OCI-LY7 (cell line): ENCODE results near the gene TMEM266. TPM values are rescaled to one million over a fixed set of nuclear protein-coding genes. Genes with fewer than 3 reads are reported as not detected.

Experiments
- BruUV-seq: library from RNA; stranded (reverse); fragments of 400-500 nt; replicated peaks from 2 replicates; lab custom pipeline; 2021; lab: Mats Ljungman, UMichigan
- CTCF ChIA-PET: fragments of 300-600 bp; sonication (Branson Sonifier 250); formaldehyde crosslinking; loops from one replicate; lab custom pipeline; 2022; ENCODE audit warnings: antibody characterized with exemption; ENCODE audit not compliant: unreplicated experiment; lab: Charles Lee
- POLR2A ChIA-PET: fragments of 300-600 bp; sonication (Branson Sonifier 250); formaldehyde crosslinking; loops from one replicate; lab custom pipeline; 2022; ENCODE audit warnings: antibody characterized with exemption; lab: Charles Lee
- DNase-seq: peaks from one replicate; pipeline ENCODE4 v3.0.0-alpha.2; 2015; ENCODE audit warnings: low spot score
- H2AFZ ChIP-seq: fragments of 200-600 bp; sonication (generic), shearing (Covaris generic); 2 replicates; pipeline ENCODE4 v1.6.1; 2014; ENCODE audit warnings: mild to moderate bottlenecking, antibody characterized with exemption, low read length, moderate library complexity
- H3K27ac ChIP-seq: fragments of 200-600 bp; sonication (generic); 2 replicates; pipeline ENCODE4 v1.5.1; 2014; ENCODE audit warnings: mixed run types, low read depth, mild to moderate bottlenecking, moderate library complexity, low read length, inconsistent platforms; ENCODE audit not compliant: poor library complexity, severe bottlenecking
- H3K36me3 ChIP-seq: fragments of 200-600 bp; sonication (generic); 2 replicates; pipeline ENCODE4 v1.6.1; 2014; ENCODE audit warnings: mild to moderate bottlenecking, antibody characterized with exemption, low read length, moderate library complexity, mixed read lengths; ENCODE audit not compliant: insufficient read depth
- H3K4me1 ChIP-seq: fragments of 200-600 bp; sonication (generic); 2 replicates; pipeline ENCODE4 v1.5.1; 2014; ENCODE audit warnings: mild to moderate bottlenecking, low read length; ENCODE audit not compliant: insufficient read depth, poor library complexity, severe bottlenecking
- H3K4me2 ChIP-seq: fragments of 200-600 bp; sonication (generic); 2 replicates; pipeline ENCODE4 v1.6.1; 2014; ENCODE audit warnings: mild to moderate bottlenecking, low read length
- H3K4me3 ChIP-seq: fragments of 200-600 bp; sonication (generic); 2 replicates; pipeline ENCODE4 v1.5.1; 2014; ENCODE audit warnings: mild to moderate bottlenecking, low read depth, low read length; ENCODE audit not compliant: poor library complexity, severe bottlenecking
- H3K79me2 ChIP-seq: fragments of 200-600 bp; sonication (generic); 2 replicates; pipeline ENCODE4 v1.6.1; 2016; ENCODE audit warnings: low read depth, mild to moderate bottlenecking, low read length, moderate library complexity, mixed read lengths; ENCODE audit not compliant: insufficient read depth
- H3K9me2 ChIP-seq: fragments of 200-600 bp; sonication (generic); 2 replicates; pipeline ENCODE4 v1.6.1; 2016; ENCODE audit warnings: mild to moderate bottlenecking, low read length, mixed read lengths; ENCODE audit not compliant: insufficient read depth
- H3K9me3 ChIP-seq: fragments of 200-600 bp; sonication (generic); 2 replicates; pipeline ENCODE4 v1.6.1; 2014; ENCODE audit warnings: mild to moderate bottlenecking, mixed run types, low read length, mixed read lengths
- H4K20me1 ChIP-seq: fragments of 200-600 bp; sonication (generic); 2 replicates; pipeline ENCODE4 v1.6.1; 2014; ENCODE audit warnings: mild to moderate bottlenecking, antibody characterized with exemption, low read length, moderate library complexity, mixed read lengths; ENCODE audit not compliant: insufficient read depth
- EZH2phosphoT487 ChIP-seq: fragments of 200-600 bp; sonication (generic); IDR thresholded peaks from 2 replicates; pipeline ENCODE4 v1.6.1; 2018; ENCODE audit warnings: low read depth, borderline replicate concordance, mild to moderate bottlenecking, mixed run types, antibody characterized with exemption, low read length, moderate library complexity, mixed read lengths
- intact Hi-C: fragments of 100-400 bp; cut with micrococcal nuclease; formaldehyde crosslinking; loops from one replicate; pipeline ENCODE4 v1.10.0; 2022; ENCODE audit not compliant: unreplicated experiment
- total RNA-seq, 2 experiments: library from RNA; depleted of rRNA in 1 of 2; stranded (reverse); fragments of >200 nt in 1 of 2; shearing (Covaris generic) in 1 of 2; gene quantifications; 2 replicates each; pipeline ENCODE4 v1.2.3, GENCODE V29; 2014 to 2022
- TF ChIP-seq, protein P1 (sequence below): fragments of 200-600 bp; sonication (generic); conservative IDR thresholded peaks from 2 replicates; pipeline ENCODE4 v1.5.1; 2014; ENCODE audit warnings: mild to moderate bottlenecking, antibody characterized with exemption, low read length, moderate library complexity, mixed read lengths

Gene TMEM266
- total RNA-seq, 2 experiments from 2014 or later: not detected

GRCh38 chr15:76061700-76062099 lies 1.9 kb downstream of the TMEM266 start:
- no TSS peak for BruUV-seq
- CTCF ChIA-PET: interaction anchor here (0.5 kb wide), 1 partner anchor 724 kb away, joined by 3 read pairs; no protein-coding TSS in a partner anchor

DNA sequence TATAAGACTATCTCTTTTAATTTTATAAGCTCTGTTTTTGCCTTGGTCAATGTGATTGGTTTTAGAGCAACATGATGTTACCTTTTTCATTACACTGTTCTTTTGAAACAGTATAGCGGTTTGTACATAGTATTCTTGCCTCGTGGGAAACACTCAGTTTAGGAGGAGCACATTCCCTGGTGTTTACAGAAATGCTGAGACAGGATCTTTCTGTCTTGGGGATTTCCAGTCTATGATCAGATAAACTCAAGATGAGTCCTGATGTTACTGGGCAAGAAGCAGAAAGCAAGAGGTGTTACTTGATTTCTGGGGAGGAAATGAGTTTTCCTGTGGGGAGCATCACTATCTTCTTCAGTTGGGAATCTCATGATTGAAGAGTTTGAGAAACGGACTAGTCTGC lies 2.5 kb downstream of the TMEM266 start:
- intact Hi-C loops: no loop called here
- Histone ChIP-seq H3K79me2 (no peaks in the 10 kb centered on the region), H3K4me1 (peaks cover 3% of the 10 kb centered on the region), H3K36me3 (no peaks in the 10 kb centered on the region), H4K20me1 (no peaks in the 10 kb centered on the region), H3K9me3 (no peaks in the 10 kb centered on the region), H3K4me3 (no peak overlapping the region), H2AFZ (no peak overlapping the region), H3K27ac (no peak overlapping the region), H3K9me2 (no peaks in the 10 kb centered on the region), H3K4me2 (no peak overlapping the region)
- no TSS peak for BruUV-seq
- TF ChIP-seq, protein P1, sequence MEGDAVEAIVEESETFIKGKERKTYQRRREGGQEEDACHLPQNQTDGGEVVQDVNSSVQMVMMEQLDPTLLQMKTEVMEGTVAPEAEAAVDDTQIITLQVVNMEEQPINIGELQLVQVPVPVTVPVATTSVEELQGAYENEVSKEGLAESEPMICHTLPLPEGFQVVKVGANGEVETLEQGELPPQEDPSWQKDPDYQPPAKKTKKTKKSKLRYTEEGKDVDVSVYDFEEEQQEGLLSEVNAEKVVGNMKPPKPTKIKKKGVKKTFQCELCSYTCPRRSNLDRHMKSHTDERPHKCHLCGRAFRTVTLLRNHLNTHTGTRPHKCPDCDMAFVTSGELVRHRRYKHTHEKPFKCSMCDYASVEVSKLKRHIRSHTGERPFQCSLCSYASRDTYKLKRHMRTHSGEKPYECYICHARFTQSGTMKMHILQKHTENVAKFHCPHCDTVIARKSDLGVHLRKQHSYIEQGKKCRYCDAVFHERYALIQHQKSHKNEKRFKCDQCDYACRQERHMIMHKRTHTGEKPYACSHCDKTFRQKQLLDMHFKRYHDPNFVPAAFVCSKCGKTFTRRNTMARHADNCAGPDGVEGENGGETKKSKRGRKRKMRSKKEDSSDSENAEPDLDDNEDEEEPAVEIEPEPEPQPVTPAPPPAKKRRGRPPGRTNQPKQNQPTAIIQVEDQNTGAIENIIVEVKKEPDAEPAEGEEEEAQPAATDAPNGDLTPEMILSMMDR: no peak
- CTCF ChIA-PET: interaction anchor here (0.5 kb wide), 1 partner anchor 724 kb away, joined by 3 read pairs; no protein-coding TSS in a partner anchor
- POLR2A ChIA-PET: interaction anchor here (0.6 kb wide), 1 partner anchor 14 kb away, joined by 5 read pairs; no protein-coding TSS in a partner anchor
- DNase-seq: no peak

More at GRCh38 chr15:76061700-76062099, 1.9 kb downstream of the TMEM266 start:
- no peak for DNase-seq
- H3K36me3 ChIP-seq: no peaks in the 10 kb centered on the region
- no peak overlapping the region for H3K27ac ChIP-seq
- H2AFZ ChIP-seq: no peak overlapping the region
- peaks cover 9% of the 10 kb centered on the region for H3K4me1 ChIP-seq
- H3K4me3 ChIP-seq: no peak overlapping the region
- intact Hi-C loops: no loop called here
- no peak for TF ChIP-seq EZH2phosphoT487
- TF ChIP-seq, protein P1: no peak
- POLR2A ChIA-PET: no interaction called here
- no peaks in the 10 kb centered on the region for H3K9me2 ChIP-seq
- no peak overlapping the region for H3K4me2 ChIP-seq
- no peaks in the 10 kb centered on the region for H3K9me3 ChIP-seq
- H3K79me2 ChIP-seq: no peaks in the 10 kb centered on the region
- no peaks in the 10 kb centered on the region for H4K20me1 ChIP-seq

GRCh38 chr15:76064375-76064774 lies 4.6 kb downstream of the TMEM266 start:
- CTCF ChIA-PET: no interaction called here
- no peak for TF ChIP-seq EZH2phosphoT487
- TF ChIP-seq, protein P1: no peak
- POLR2A ChIA-PET: no interaction called here
- no peak for DNase-seq
- Histone ChIP-seq H3K36me3 (no peaks in the 10 kb centered on the region), H3K4me1 (no peaks in the 10 kb centered on the region), H4K20me1 (no peaks in the 10 kb centered on the region), H3K4me2 (no peak overlapping the region), H3K4me3 (no peak overlapping the region), H3K79me2 (no peaks in the 10 kb centered on the region), H3K9me3 (no peaks in the 10 kb centered on the region), H3K27ac (no peak overlapping the region), H2AFZ (no peak overlapping the region), H3K9me2 (no peaks in the 10 kb centered on the region)
- intact Hi-C loops: no loop called here
- no TSS peak for BruUV-seq
